Endothelial cell of umbilical vein (primary cell): ENCODE data around the gene APBA2. TPM values are rescaled to one million over a fixed set of nuclear protein-coding genes. Genes with fewer than 3 reads are reported as not detected.

Experiments
- BruUV-seq: library from RNA; stranded (reverse); fragments of 400-500 nt; replicated peaks from 2 replicates; lab custom pipeline; 2021; lab: Mats Ljungman, UMichigan
- CTCF ChIA-PET: fragments of 300-600, 350-600 bp; sonication (Branson Sonifier 250); formaldehyde crosslinking; loops from one replicate; lab custom pipeline; 2021; ENCODE audit warnings: antibody characterized with exemption, inconsistent platforms; lab: Charles Lee
- POLR2A ChIA-PET: fragments of 300-600, 350-600 bp; sonication (Branson Sonifier 250); formaldehyde crosslinking; loops from one replicate; lab custom pipeline; 2021; ENCODE audit warnings: antibody characterized with exemption, inconsistent platforms; lab: Charles Lee
- DNase-seq: peaks from one replicate; pipeline ENCODE4 v3.0.0-alpha.2; 2011; ENCODE audit warnings: low read depth, low spot score
- FAIRE-seq: peaks from 2 replicates; lab custom pipeline; 2011; peaks lifted over from hg19 to GRCh38; lab: Jason Lieb, UNC
- H2AFZ ChIP-seq: 2 replicates; pipeline ENCODE4 v1.6.0; 2012; ENCODE audit warnings: low read depth, low read length, control low read depth, inconsistent platforms
- H3K27ac ChIP-seq: 2 replicates; pipeline ENCODE4 v1.5.1; 2011; ENCODE audit warnings: low read depth, mild to moderate bottlenecking, control low read depth, low read length, moderate library complexity; ENCODE audit not compliant: insufficient read depth
- H3K27me3 ChIP-seq, 2 experiments: 2 replicates each; pipeline versions ENCODE4 v1.6.0 to v1.6.1; 2011; ENCODE audit warnings: low read length in 2 of 2, mixed read lengths in 1 of 2; ENCODE audit not compliant: control insufficient read depth in 2 of 2, insufficient read depth in 2 of 2
- H3K36me3 ChIP-seq, 2 experiments: 2 replicates in 1 of 2; 3 replicates in 1 of 2; pipeline ENCODE4 v1.5.1; 2011; ENCODE audit warnings: low read length in 2 of 2, mild to moderate bottlenecking in 1 of 2, moderate library complexity in 1 of 2; ENCODE audit not compliant: control insufficient read depth in 2 of 2, insufficient read depth in 2 of 2; ENCODE audit errors: extremely low read depth in 1 of 2
- H3K4me1 ChIP-seq: 3 replicates; pipeline ENCODE4 v1.5.1; 2011; ENCODE audit warnings: mild to moderate bottlenecking, low read length; ENCODE audit not compliant: control insufficient read depth, insufficient read depth; ENCODE audit errors: extremely low read depth
- H3K4me2 ChIP-seq: 2 replicates; pipeline ENCODE4 v1.6.1; 2011; ENCODE audit warnings: low read length, control low read depth, mixed read lengths; ENCODE audit not compliant: insufficient read depth
- H3K4me3 ChIP-seq, 3 experiments: fragments of 200-600 bp in 1 of 3; sonication (generic), shearing (Covaris generic) in 1 of 3; replicated peaks in 1 of 3; 2 replicates each; pipeline ENCODE4 v1.5.1; 2011 to 2016; ENCODE audit warnings: control low read depth in 3 of 3, low read length in 3 of 3, mild to moderate bottlenecking in 2 of 3, inconsistent platforms in 1 of 3, low read depth in 1 of 3, moderate library complexity in 1 of 3; ENCODE audit not compliant: insufficient read depth in 1 of 3
- H3K79me2 ChIP-seq: 2 replicates; pipeline ENCODE4 v1.6.0; 2012; ENCODE audit warnings: low read length, inconsistent platforms; ENCODE audit not compliant: control insufficient read depth, insufficient read depth
- H3K9ac ChIP-seq: replicated peaks from 2 replicates; pipeline ENCODE3; 2011; ENCODE audit warnings: low read length, control low read depth; ENCODE audit not compliant: insufficient read depth; ENCODE audit errors: extremely low read depth
- H3K9me1 ChIP-seq: replicated peaks from 3 replicates; pipeline ENCODE4 v1.6.0; 2011; ENCODE audit warnings: mild to moderate bottlenecking, low read length; ENCODE audit not compliant: control insufficient read depth, insufficient read depth; ENCODE audit errors: extremely low read depth
- H3K9me3 ChIP-seq: replicated peaks from 2 replicates; pipeline ENCODE4 v1.5.1; 2012; ENCODE audit warnings: low read length, inconsistent platforms; ENCODE audit not compliant: control insufficient read depth, insufficient read depth
- H4K20me1 ChIP-seq: replicated peaks from 2 replicates; pipeline ENCODE3; 2011; ENCODE audit warnings: mild to moderate bottlenecking, low read length; ENCODE audit not compliant: control insufficient read depth, insufficient read depth; ENCODE audit errors: extremely low read depth
- CTCF ChIP-seq, 2 donors: IDR thresholded peaks; 1 replicate in 1 of 2; 2 replicates in 1 of 2; pipeline ENCODE4 v1.5.1; 2011; ENCODE audit warnings: low read length in 2 of 2, mild to moderate bottlenecking in 2 of 2, moderate library complexity in 2 of 2, control low read depth in 1 of 2, inconsistent platforms in 1 of 2, low read depth in 1 of 2; ENCODE audit not compliant: insufficient read depth in 1 of 2; ENCODE audit errors: extremely low read depth in 1 of 2
- EZH2 ChIP-seq: IDR thresholded peaks from 2 replicates; pipeline ENCODE4 v1.6.1; 2012; ENCODE audit warnings: borderline replicate concordance, low read depth, mild to moderate bottlenecking, moderate library complexity, low read length, inconsistent platforms; ENCODE audit not compliant: severe bottlenecking
- dilution Hi-C: fragments of 300-500 bp; cut with MboI; formaldehyde crosslinking; loops from one replicate; pipeline ENCODE4 v1.15.0; 2019; ENCODE audit warnings: low sequenced_read_pairs; ENCODE audit not compliant: extremely low pct_ligation_motif_present
- intact Hi-C: fragments of 100-400 bp; cut with micrococcal nuclease; formaldehyde crosslinking; loops from one replicate; pipeline ENCODE4 v1.10.0; 2022
- polyA plus RNA-seq, 4 experiments: library from polyadenylated mRNA; depleted of rRNA in 3 of 4; stranded (reverse) in 3 of 4; unstranded in 1 of 4; fragments of >200 nt; gene quantifications; 2 replicates each; pipeline versions ENCODE4 v1.2.1 to v1.2.3, GENCODE V29; 2011 to 2012; ENCODE audit warnings: missing spikeins in 1 of 4
- total RNA-seq: library from RNA; stranded (reverse); gene quantifications from 2 replicates; pipeline ENCODE4 v1.2.3, GENCODE V29; 2021

The APBA2 gene
- total and polyA plus RNA-seq, 2 donors (not counting 3 experiments of a cell fraction or from before 2014, with no cell fraction given): 5.7 to 11.1 TPM

- dilution Hi-C loops: no loop called here
- TF ChIP-seq EZH2 (no peak), CTCF (IDR thresholded peaks at IDR 0.05; ENCODE audit: extremely low read depth in 1 of 2, insufficient read depth in 1 of 2, low read depth in 1 of 2, low read length in 2 of 2) (peak in 1 of 2 donors; percentile 5)
- Histone ChIP-seq H3K4me3 (no peak overlapping the region), H3K9ac (no peak overlapping the region), H3K4me2 (no peak overlapping the region), H3K27ac (no peak overlapping the region), H4K20me1 (no peaks in the 10 kb centered on the region), H3K9me1 (no peaks in the 10 kb centered on the region), H2AFZ (no peak overlapping the region), H3K9me3 (no peaks in the 10 kb centered on the region), H3K27me3 (no peaks in the 10 kb centered on the region), H3K36me3 (no peaks in the 10 kb centered on the region), H3K4me1 (no peaks in the 10 kb centered on the region), H3K79me2 (no peaks in the 10 kb centered on the region)
- CTCF ChIA-PET: interaction anchor here (3.4 kb wide), 1 partner anchor 13 kb away, joined by 9 read pairs; no protein-coding TSS in a partner anchor
- POLR2A ChIA-PET: no interaction called here
- DNase-seq (no peak), FAIRE-seq (no peak)
- intact Hi-C loops: no loop called here
- BruUV-seq: no TSS peak
Observed at GRCh38 chr15:29126821-29127461, 241.2 kb downstream of the APBA2 start.
